Measurements from ENCODE around the gene SSBP3.

Gene SSBP3

GRCh38 chr1:54259546-54260140 is 146.6 kb downstream of the SSBP3 start:
- DNase-seq, result no peak

GRCh38 chr1:54257876-54258275 is 148.3 kb downstream of the SSBP3 start:
- DNase-seq, result no peak

GRCh38 chr1:54257346-54257620 is 148.9 kb downstream of the SSBP3 start:
- no peak for DNase-seq

- DNase-seq, result no peak
Observed at GRCh38 chr1:54256522-54257345, 149.5 kb downstream of the SSBP3 start.

- no peak for DNase-seq
Observed at GRCh38 chr1:54255026-54255702, 151.0 kb downstream of the SSBP3 start.

GRCh38 chr1:54254055-54254454 is 152.1 kb downstream of the SSBP3 start:
- DNase-seq, result no peak

- DNase-seq, result peak; percentile 85
Observed at GRCh38 chr1:54253480-54253879, 152.7 kb downstream of the SSBP3 start.

GRCh38 chr1:54252371-54252936 is 153.7 kb downstream of the SSBP3 start:
- no peak for DNase-seq

GRCh38 chr1:54250670-54251069 is 155.5 kb downstream of the SSBP3 start:
- DNase-seq, result no peak

- peak; percentile 16 for DNase-seq
Observed at GRCh38 chr1:54249819-54250435, 156.3 kb downstream of the SSBP3 start.

GRCh38 chr1:54248966-54249365 is 157.2 kb downstream of the SSBP3 start:
- no peak for DNase-seq

- no peak for DNase-seq
Observed at GRCh38 chr1:54247863-54248515, 158.2 kb downstream of the SSBP3 start.

GRCh38 chr1:54246116-54246721 is 160.0 kb downstream of the SSBP3 start:
- no peak for DNase-seq

GRCh38 chr1:54245501-54245900 is 160.7 kb downstream of the SSBP3 start:
- no peak for DNase-seq

GRCh38 chr1:54244655-54245054 is 161.5 kb downstream of the SSBP3 start:
- DNase-seq, result no peak

- no peak for DNase-seq
Observed at GRCh38 chr1:54243022-54243421, 163.2 kb downstream of the SSBP3 start.

- no peak for DNase-seq
Observed at GRCh38 chr1:54241364-54241763, 164.8 kb downstream of the SSBP3 start.

GRCh38 chr1:54240741-54241335 is 165.4 kb downstream of the SSBP3 start:
- DNase-seq, result no peak

GRCh38 chr1:54239631-54240031 is 166.6 kb downstream of the SSBP3 start:
- DNase-seq, result no peak

- no peak for DNase-seq
Observed at GRCh38 chr1:54239035-54239383, 167.2 kb downstream of the SSBP3 start.

GRCh38 chr1:54238353-54239034 is 167.7 kb downstream of the SSBP3 start:
- DNase-seq, result no peak

- DNase-seq, result no peak
Observed at GRCh38 chr1:54237586-54237985, 168.6 kb downstream of the SSBP3 start.

Measured in kidney glomerular epithelial cell (primary cell).